Activated naive CD8-positive, alpha-beta T cell treated with anti-CD3 and anti-CD28 coated beads, Interleukin-2, amount 50 U/mL, for 24 hours (primary cell): ENCODE data around the gene NGEF.
"Not testable (repeated sequence)": the region's sequence is repeated elsewhere in the genome, so short reads cannot be mapped to it uniquely, and the experiment has no call there.

Experiments used
- ATAC-seq: fragments of 150-1000 bp; cut with Tn5 transposase; one replicate; pipeline ENCODE4 v1.10.0; 2021
- DNase-seq: peaks from one replicate; pipeline ENCODE4 v3.0.0; 2021
- H3K27ac Mint-ChIP-seq: one replicate; pipeline ENCODE4 v1.8.0; 2021; ENCODE audit warnings: mild to moderate bottlenecking, mixed read lengths
- H3K27me3 Mint-ChIP-seq: one replicate; pipeline ENCODE4 v1.8.0; 2021; ENCODE audit warnings: mixed read lengths
- H3K36me3 Mint-ChIP-seq: one replicate; pipeline ENCODE4 v1.8.0; 2021; ENCODE audit warnings: low read depth, mixed read lengths
- H3K4me1 Mint-ChIP-seq: one replicate; pipeline ENCODE4 v1.8.0; 2021; ENCODE audit warnings: mixed read lengths
- H3K4me3 Mint-ChIP-seq: one replicate; pipeline ENCODE4 v1.8.0; 2021; ENCODE audit warnings: mild to moderate bottlenecking, moderate library complexity, mixed read lengths
- H3K9me3 Mint-ChIP-seq: one replicate; pipeline ENCODE4 v1.8.0; 2021; ENCODE audit warnings: mixed read lengths

Gene NGEF, protein sequence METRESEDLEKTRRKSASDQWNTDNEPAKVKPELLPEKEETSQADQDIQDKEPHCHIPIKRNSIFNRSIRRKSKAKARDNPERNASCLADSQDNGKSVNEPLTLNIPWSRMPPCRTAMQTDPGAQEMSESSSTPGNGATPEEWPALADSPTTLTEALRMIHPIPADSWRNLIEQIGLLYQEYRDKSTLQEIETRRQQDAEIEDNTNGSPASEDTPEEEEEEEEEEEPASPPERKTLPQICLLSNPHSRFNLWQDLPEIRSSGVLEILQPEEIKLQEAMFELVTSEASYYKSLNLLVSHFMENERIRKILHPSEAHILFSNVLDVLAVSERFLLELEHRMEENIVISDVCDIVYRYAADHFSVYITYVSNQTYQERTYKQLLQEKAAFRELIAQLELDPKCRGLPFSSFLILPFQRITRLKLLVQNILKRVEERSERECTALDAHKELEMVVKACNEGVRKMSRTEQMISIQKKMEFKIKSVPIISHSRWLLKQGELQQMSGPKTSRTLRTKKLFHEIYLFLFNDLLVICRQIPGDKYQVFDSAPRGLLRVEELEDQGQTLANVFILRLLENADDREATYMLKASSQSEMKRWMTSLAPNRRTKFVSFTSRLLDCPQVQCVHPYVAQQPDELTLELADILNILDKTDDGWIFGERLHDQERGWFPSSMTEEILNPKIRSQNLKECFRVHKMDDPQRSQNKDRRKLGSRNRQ

DNA sequence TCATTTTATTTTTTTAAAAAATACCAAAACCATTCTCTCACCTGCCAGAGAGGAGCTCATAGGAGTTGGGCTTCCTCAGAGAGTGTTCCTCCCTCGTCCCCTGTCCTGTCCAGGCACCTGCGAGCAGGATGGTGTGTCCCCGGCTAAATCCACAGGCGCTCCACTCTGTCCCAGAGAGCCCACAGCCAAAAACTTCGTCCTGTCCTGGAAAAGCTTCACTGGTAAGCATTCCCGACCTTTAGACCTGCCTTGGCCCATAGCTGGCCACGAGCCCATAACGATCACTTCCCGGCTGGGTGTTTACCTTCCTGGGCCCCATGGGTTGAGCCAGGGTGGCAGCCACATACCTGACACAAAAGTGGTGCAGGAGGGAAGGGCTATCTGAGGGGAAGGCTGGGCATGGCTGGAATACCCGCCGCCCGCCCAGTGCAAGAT, at the start of gene NGEF:
Gene NGEF, minus strand, starts transcription at position 230 of the 435 bp plus-strand sequence. CDS start 38,366 bp downstream, outside the sequence.
- no peak for DNase-seq
- Mint-ChIP-seq H3K4me1 (no peaks in the 10 kb centered on the region), H3K27me3 (peaks cover 2% of the 10 kb centered on the region), H3K4me3 (no peak within 1 kb of the TSS), H3K36me3 (no peaks in the 10 kb centered on the region), H3K9me3 (peaks cover 5% of the 10 kb centered on the region), H3K27ac (no peak within 1 kb of the TSS)
- no peak for ATAC-seq

GRCh38 chr2:233062451-233062850, 49.4 kb upstream of the NGEF start:
- DNase-seq (no peak), ATAC-seq (no peak)
- Mint-ChIP-seq H3K36me3 (peaks cover 10% of the 10 kb centered on the region), H3K4me3 (peak overlapping the region; percentile 94), H3K4me1 (peaks cover 66% of the 10 kb centered on the region), H3K27me3 (no peaks in the 10 kb centered on the region), H3K9me3 (no peaks in the 10 kb centered on the region), H3K27ac (peak overlapping the region; percentile 99)

- Mint-ChIP-seq H3K4me1 (peaks cover 59% of the 10 kb centered on the region), H3K4me3 (peak overlapping the region; percentile 94), H3K9me3 (no peaks in the 10 kb centered on the region), H3K27ac (peak overlapping the region; percentile 99), H3K36me3 (peaks cover 4% of the 10 kb centered on the region), H3K27me3 (no peaks in the 10 kb centered on the region)
- ATAC-seq (peak; percentile 66), DNase-seq (peak; percentile 59)
Measured at GRCh38 chr2:233061591-233062450, 48.8 kb upstream of the NGEF start.

GRCh38 chr2:233060980-233061590, 48.0 kb upstream of the NGEF start:
- Mint-ChIP-seq H3K4me1 (peaks cover 52% of the 10 kb centered on the region), H3K27ac (peak overlapping the region; percentile 99), H3K27me3 (no peaks in the 10 kb centered on the region), H3K9me3 (no peaks in the 10 kb centered on the region), H3K36me3 (peaks cover 2% of the 10 kb centered on the region), H3K4me3 (peak overlapping the region; percentile 94)
- ATAC-seq (peak; percentile 17), DNase-seq (peak; percentile 57)

GRCh38 chr2:233060501-233060979, 47.5 kb upstream of the NGEF start:
- H3K4me1 Mint-ChIP-seq: peaks cover 49% of the 10 kb centered on the region
- ATAC-seq: peak; percentile 14
- no peak for DNase-seq
- H3K4me3 Mint-ChIP-seq: peak overlapping the region; percentile 94
- peak overlapping the region; percentile 99 for H3K27ac Mint-ChIP-seq
- H3K36me3 Mint-ChIP-seq: peaks cover 2% of the 10 kb centered on the region
- no peaks in the 10 kb centered on the region for H3K27me3 Mint-ChIP-seq
- no peaks in the 10 kb centered on the region for H3K9me3 Mint-ChIP-seq

GRCh38 chr2:233059797-233060500, 46.9 kb upstream of the NGEF start, which contains the start of gene INPP5D:
INPP5D (plus strand) TSS chr2:233060342; CDS start chr2:233060479, 137 bp downstream.
- peak within 1 kb of the TSS; percentile 99 for H3K27ac Mint-ChIP-seq
- DNase-seq: peak; percentile 72
- no peaks in the 10 kb centered on the region for H3K9me3 Mint-ChIP-seq
- peaks cover 45% of the 10 kb centered on the region for H3K4me1 Mint-ChIP-seq
- no peaks in the 10 kb centered on the region for H3K27me3 Mint-ChIP-seq
- peak; percentile 50 for ATAC-seq
- peak within 1 kb of the TSS; percentile 94 for H3K4me3 Mint-ChIP-seq
- peaks cover 2% of the 10 kb centered on the region for H3K36me3 Mint-ChIP-seq

GRCh38 chr2:233059547-233059796, 46.4 kb upstream of the NGEF start:
- Mint-ChIP-seq H3K4me3 (peak overlapping the region; percentile 94), H3K4me1 (peaks cover 40% of the 10 kb centered on the region), H3K27ac (peak overlapping the region; percentile 99), H3K36me3 (peaks cover 2% of the 10 kb centered on the region), H3K9me3 (no peaks in the 10 kb centered on the region), H3K27me3 (no peaks in the 10 kb centered on the region)
- DNase-seq: peak; percentile 44
- ATAC-seq: no peak

- Mint-ChIP-seq H3K27me3 (no peaks in the 10 kb centered on the region), H3K4me3 (peak overlapping the region; percentile 94), H3K27ac (peak overlapping the region; percentile 99), H3K4me1 (peaks cover 36% of the 10 kb centered on the region), H3K36me3 (peaks cover 2% of the 10 kb centered on the region), H3K9me3 (no peaks in the 10 kb centered on the region)
- ATAC-seq (no peak), DNase-seq (no peak)
Measured at GRCh38 chr2:233058717-233059546, 45.9 kb upstream of the NGEF start.

DNA sequence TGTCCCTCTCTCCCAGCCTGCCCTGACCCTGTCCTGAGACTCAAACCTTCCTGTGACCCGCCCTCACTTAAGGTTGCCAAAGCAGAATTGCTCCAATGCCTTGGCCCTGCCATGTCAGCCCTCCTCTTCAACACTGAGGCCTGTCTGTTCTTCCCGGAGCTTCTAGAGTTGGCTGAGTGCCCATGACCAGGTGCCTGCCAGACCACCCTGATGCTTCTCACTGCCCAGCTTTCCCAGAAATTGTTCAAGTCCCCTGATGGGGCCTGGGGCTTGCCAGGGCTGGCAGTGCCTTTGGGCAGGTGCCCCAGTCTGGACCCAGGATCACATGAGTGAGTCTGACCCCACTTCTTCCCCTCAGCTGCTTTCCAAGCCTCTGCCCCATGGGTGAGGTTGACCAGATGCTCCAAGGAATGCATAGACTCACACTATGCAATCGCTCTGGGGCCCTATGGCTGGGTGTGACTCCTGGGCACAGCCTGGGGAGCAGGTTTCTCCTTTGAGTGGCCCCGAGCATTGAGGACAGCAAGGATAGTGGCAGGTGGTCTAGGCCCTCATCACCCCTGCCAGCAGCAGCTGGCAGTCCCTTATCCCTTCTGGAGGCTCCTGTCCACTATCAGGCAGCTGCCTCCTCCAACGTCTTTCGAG, 44.0 kb upstream of the NGEF start:
- H3K27ac Mint-ChIP-seq: no peak overlapping the region
- H3K4me3 Mint-ChIP-seq: no peak overlapping the region
- no peaks in the 10 kb centered on the region for H3K9me3 Mint-ChIP-seq
- peaks cover 21% of the 10 kb centered on the region for H3K4me1 Mint-ChIP-seq
- H3K27me3 Mint-ChIP-seq: no peaks in the 10 kb centered on the region
- no peaks in the 10 kb centered on the region for H3K36me3 Mint-ChIP-seq
- DNase-seq: no peak
- no peak for ATAC-seq

- no peak for ATAC-seq
- Mint-ChIP-seq H3K9me3 (no peaks in the 10 kb centered on the region), H3K27ac (no peak overlapping the region), H3K4me1 (peaks cover 16% of the 10 kb centered on the region), H3K4me3 (no peak overlapping the region), H3K27me3 (no peaks in the 10 kb centered on the region), H3K36me3 (no peaks in the 10 kb centered on the region)
- no peak for DNase-seq
Measured at GRCh38 chr2:233055362-233055761, 42.3 kb upstream of the NGEF start.

GRCh38 chr2:233053928-233054784, 41.1 kb upstream of the NGEF start:
- Mint-ChIP-seq H3K27me3 (no peaks in the 10 kb centered on the region), H3K4me3 (no peak overlapping the region), H3K9me3 (no peaks in the 10 kb centered on the region), H3K4me1 (peaks cover 9% of the 10 kb centered on the region), H3K27ac (no peak overlapping the region), H3K36me3 (no peaks in the 10 kb centered on the region)
- peak; percentile 76 for ATAC-seq
- peak; percentile 85 for DNase-seq

DNA sequence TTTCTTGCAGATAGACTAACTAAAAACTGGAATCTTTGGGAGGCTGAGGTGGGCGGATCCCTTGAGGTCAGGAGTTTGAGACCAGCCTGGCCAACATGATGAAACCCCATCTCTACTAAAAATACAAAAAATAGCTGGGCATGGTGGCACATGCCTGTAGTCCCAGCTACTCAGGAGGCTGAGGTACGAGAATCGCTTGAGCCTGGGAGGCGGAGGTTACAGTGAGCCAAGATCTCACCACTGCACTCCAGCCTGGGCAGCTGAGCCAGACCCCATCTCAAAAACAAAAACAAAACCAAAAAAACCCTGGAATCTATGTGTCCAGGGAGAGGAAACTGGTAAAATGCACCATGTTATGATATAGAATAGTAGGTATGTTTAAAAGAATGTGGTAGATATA, 39.5 kb upstream of the NGEF start:
- not testable (repeated sequence) for DNase-seq, H3K4me1 Mint-ChIP-seq, H3K9me3 Mint-ChIP-seq, H3K27ac Mint-ChIP-seq, ATAC-seq, H3K27me3 Mint-ChIP-seq, H3K36me3 Mint-ChIP-seq, H3K4me3 Mint-ChIP-seq
